Lung (tissue), 12 donors: ENCODE measurements around the gene PAFAH1B1. TPM values are rescaled to one million over a fixed set of nuclear protein-coding genes. Genes with fewer than 3 reads are reported as not detected.

Experiments used
- ATAC-seq: fragments of 200-7000 bp; cut with Tn5 transposase; one replicate; pipeline ENCODE4 v1.9.1; 2020; ENCODE audit warnings: moderate number of reproducible peaks; ENCODE audit not compliant: insufficient read depth, low FRiP score
- DNase-seq, 3 donors: peaks; one replicate each; pipeline ENCODE4 v3.0.0-alpha.2; 2013 to 2017
- H3K27ac ChIP-seq, 2 donors: one replicate each; pipeline ENCODE4 v1.5.1; 2013; ENCODE audit warnings: mild to moderate bottlenecking in 2 of 2, moderate library complexity in 2 of 2, control low read depth in 1 of 2, inconsistent platforms in 1 of 2, low read depth in 1 of 2, low read length in 1 of 2
- H3K27me3 ChIP-seq, 3 donors: one replicate each; pipeline ENCODE4 v1.5.1; 2013; ENCODE audit warnings: low read length in 2 of 3; ENCODE audit not compliant: control insufficient read depth in 3 of 3, insufficient read depth in 3 of 3
- H3K36me3 ChIP-seq, 4 donors: one replicate each; pipeline ENCODE4 v1.5.1; 2013; ENCODE audit warnings: low read length in 4 of 4, mild to moderate bottlenecking in 1 of 4, moderate library complexity in 1 of 4; ENCODE audit not compliant: control insufficient read depth in 4 of 4, insufficient read depth in 4 of 4
- H3K4me1 ChIP-seq, 5 donors: one replicate each; pipeline ENCODE4 v1.5.1; 2013; ENCODE audit warnings: low read length in 5 of 5, mild to moderate bottlenecking in 2 of 5, moderate library complexity in 1 of 5; ENCODE audit not compliant: control insufficient read depth in 5 of 5, insufficient read depth in 5 of 5
- H3K4me3 ChIP-seq: one replicate; pipeline ENCODE4 v1.5.1; 2013; ENCODE audit warnings: mild to moderate bottlenecking, control low read depth, moderate library complexity
- H3K9ac ChIP-seq, 2 donors: one replicate each; pipeline ENCODE4 v1.5.1; 2013; ENCODE audit warnings: low read length in 2 of 2, control low read depth in 1 of 2; ENCODE audit not compliant: insufficient read depth in 1 of 2
- H3K9me3 ChIP-seq, 4 donors: one replicate each; pipeline ENCODE4 v1.5.1; 2013; ENCODE audit warnings: low read length in 3 of 4, mild to moderate bottlenecking in 1 of 4, moderate library complexity in 1 of 4; ENCODE audit not compliant: control insufficient read depth in 4 of 4, insufficient read depth in 3 of 4
- WGBS, 2 donors: extraction: QIAGEN DNeasy Blood & Tissue Kit; methylation state at CpG; one replicate each; pipeline ENCODE4 v1.1.7; 2013; 5-methylcytosine and 5-hydroxymethylcytosine counted together
- polyA plus RNA-seq, 2 donors: library from polyadenylated mRNA; stranded (reverse); fragments of 200-250 nt; gene quantifications; one replicate each; pipeline ENCODE4 v1.2.1, GENCODE V29; 2013
- total RNA-seq, 2 donors: library from RNA; depleted of rRNA in 1 of 2; stranded (reverse); fragments of >200 nt in 1 of 2; gene quantifications; one replicate each; pipeline ENCODE4 v1.2.1, GENCODE V29; 2014 to 2021
- TF ChIP-seq, protein P1 (sequence below): IDR thresholded peaks from 2 replicates; pipeline ENCODE4 v1.5.1; 2012; ENCODE audit warnings: mild to moderate bottlenecking; ENCODE audit errors: control extremely low read depth, extremely low read depth
- donor health status: control.
- donor health status: control.
- donor health status: Bipolar disorder and iron deficiency.
- donor health status: healthy.
- donor health status: DM: yes; HTN: yes; CAD: no.

Gene PAFAH1B1
- total and polyA plus RNA-seq, 4 donors = 53.4 to 182 (median 85.5) TPM

DNA sequence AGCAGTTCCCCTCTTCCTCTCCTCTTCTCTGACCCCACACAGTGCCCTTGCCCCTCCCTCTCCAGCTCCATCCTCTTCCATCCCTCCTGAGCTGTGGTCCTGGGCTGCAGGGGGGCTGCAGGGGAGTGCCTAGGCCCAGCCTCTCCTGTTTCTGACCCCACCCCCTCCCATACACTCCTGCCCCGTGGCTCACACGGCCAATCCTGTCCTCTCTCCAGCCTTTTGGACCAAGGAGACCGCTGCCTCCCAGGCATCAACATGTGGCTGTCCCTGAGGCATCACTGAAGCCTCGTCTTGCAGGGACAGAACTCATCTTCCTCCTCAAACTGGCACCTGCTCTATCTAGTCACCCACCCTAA lies 111.4 kb downstream of the PAFAH1B1 start:
- DNase-seq = no peak
- 80 to 94% methylated on average over 4 of the region's 4 CpGs for WGBS, 2 donors

DNA sequence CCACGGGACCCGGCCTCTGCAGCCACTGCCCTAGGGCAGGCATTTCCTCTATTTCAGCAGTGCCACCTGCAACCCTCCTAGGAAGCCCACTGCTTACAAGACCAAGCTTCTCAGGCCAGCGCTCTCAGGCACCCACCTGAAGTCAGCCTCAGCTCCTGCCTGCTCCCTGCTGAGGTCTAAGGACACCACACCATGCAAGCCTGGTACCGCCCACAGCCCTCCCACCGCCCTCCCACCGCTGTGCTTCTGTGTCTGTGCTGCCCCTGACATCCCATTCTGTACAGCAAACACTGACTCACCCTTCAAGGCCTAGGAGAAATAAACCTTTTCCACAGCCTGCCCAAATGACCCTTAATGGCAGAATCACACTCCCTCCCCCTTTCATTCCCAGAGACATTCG lies 111.8 kb downstream of the PAFAH1B1 start:
- DNase-seq (no peak), ATAC-seq (no peak)
- Histone ChIP-seq H3K9ac (no peak overlapping the region), H3K27ac (no peak overlapping the region), H3K36me3 (peaks cover 7 to 36% (median 11%) of the 10 kb centered on the region in 4 donors), H3K4me3 (no peak overlapping the region), H3K27me3 (no peaks in the 10 kb centered on the region), H3K9me3 (no peaks in the 10 kb centered on the region), H3K4me1 (peaks cover 0 to 25% (median 13%) of the 10 kb centered on the region in 5 donors)
- 89 to 90% methylated on average over 7 of the region's 7 CpGs for WGBS, 2 donors
- TF ChIP-seq, protein P1, sequence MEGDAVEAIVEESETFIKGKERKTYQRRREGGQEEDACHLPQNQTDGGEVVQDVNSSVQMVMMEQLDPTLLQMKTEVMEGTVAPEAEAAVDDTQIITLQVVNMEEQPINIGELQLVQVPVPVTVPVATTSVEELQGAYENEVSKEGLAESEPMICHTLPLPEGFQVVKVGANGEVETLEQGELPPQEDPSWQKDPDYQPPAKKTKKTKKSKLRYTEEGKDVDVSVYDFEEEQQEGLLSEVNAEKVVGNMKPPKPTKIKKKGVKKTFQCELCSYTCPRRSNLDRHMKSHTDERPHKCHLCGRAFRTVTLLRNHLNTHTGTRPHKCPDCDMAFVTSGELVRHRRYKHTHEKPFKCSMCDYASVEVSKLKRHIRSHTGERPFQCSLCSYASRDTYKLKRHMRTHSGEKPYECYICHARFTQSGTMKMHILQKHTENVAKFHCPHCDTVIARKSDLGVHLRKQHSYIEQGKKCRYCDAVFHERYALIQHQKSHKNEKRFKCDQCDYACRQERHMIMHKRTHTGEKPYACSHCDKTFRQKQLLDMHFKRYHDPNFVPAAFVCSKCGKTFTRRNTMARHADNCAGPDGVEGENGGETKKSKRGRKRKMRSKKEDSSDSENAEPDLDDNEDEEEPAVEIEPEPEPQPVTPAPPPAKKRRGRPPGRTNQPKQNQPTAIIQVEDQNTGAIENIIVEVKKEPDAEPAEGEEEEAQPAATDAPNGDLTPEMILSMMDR = no peak

More for the DNA sequence above, 111.4 kb downstream of the PAFAH1B1 start:
- no peak for ATAC-seq
- Histone ChIP-seq H3K9ac (no peak overlapping the region), H3K4me3 (no peak overlapping the region), H3K27ac (no peak overlapping the region), H3K36me3 (peaks cover 7 to 40% (median 14%) of the 10 kb centered on the region in 4 donors), H3K9me3 (no peaks in the 10 kb centered on the region), H3K4me1 (peaks cover 0 to 21% (median 9%) of the 10 kb centered on the region in 5 donors), H3K27me3 (no peaks in the 10 kb centered on the region)
- TF ChIP-seq, protein P1 = no peak

DNA sequence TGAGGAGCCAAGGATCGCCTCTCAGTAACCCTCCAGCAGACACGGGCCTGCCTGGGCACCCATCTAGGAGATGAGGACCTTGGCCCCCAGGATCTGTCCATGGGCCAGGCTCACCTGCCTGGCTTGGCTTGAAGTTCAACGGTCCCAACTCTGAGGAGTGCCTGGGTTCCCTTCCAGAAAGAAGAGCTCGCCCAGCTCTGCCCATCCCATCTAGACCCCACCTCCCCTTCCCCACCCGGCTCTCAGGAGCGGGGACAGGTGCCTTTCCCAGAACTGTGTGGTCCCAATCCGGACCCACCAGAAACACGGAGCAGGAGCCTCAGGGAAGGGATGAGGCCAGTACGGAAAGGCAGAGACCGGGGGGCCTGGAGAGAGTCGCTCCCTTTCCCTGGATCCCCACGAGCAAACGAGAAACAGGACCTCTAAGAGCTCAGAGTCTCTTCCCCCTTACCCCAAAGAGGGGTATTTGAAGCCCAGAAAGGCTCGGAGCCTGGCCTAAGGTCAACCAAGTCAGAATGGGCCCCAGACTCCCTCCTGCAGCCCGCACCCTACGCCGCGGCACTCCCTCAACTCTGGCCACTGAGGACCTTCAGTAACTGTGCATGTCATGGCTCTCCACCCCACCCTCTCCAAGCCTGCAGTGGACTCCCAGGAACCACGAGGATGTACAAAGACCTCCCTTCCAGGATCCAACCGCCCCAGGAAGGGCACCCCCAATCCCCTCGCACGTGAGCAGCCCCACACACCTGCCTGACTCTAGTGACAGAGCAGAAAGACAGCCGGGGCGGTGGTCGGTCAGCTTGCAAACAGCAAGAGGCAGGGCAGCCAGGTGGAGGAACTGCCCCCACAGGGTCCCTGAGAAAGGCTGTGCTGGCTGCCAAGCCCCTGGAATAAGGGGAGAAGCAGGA lies 112.7 kb downstream of the PAFAH1B1 start:
- H3K27me3 ChIP-seq = no peaks in the 10 kb centered on the region
- H3K4me1 ChIP-seq = peaks cover 0 to 28% (median 17%) of the 10 kb centered on the region in 5 donors
- no peaks in the 10 kb centered on the region for H3K9me3 ChIP-seq
- H3K4me3 ChIP-seq = no peak overlapping the region
- ATAC-seq (no peak), DNase-seq (no peak)
- H3K27ac ChIP-seq = peak overlapping the region in 1 of 2 donors; percentile 15
- TF ChIP-seq, protein P1 = no peak
- peaks cover 5 to 27% (median 8%) of the 10 kb centered on the region in 4 donors for H3K36me3 ChIP-seq
- H3K9ac ChIP-seq = no peak overlapping the region
- 91 to 96% methylated on average over 25 of the region's 25 CpGs for WGBS, 2 donors
